Gastroesophageal sphincter (tissue), 3 donors: ENCODE measurements around the gene WBP1L.

Experiments
- EP300 ChIP-seq: sonication (generic); formaldehyde crosslinking; IDR thresholded peaks from one replicate; pipeline ENCODE4 v1.6.1; 2017; ENCODE audit warnings: antibody characterized with exemption, mild to moderate bottlenecking
- POLR2A ChIP-seq, 2 donors: fragments of 450-650 bp; IDR thresholded peaks; one replicate each; pipeline ENCODE4 v1.6.1; 2017; ENCODE audit warnings: antibody characterized with exemption in 2 of 2, mild to moderate bottlenecking in 2 of 2, moderate library complexity in 1 of 2
- TF ChIP-seq, protein P1 (sequence below), 4 experiments: fragments of 200-600 bp in 2 of 4; fragments of 450-650 bp in 2 of 4; sonication (generic) in 1 of 4; IDR thresholded peaks; one replicate each; pipeline ENCODE4 v1.5.1; 2017 to 2019; ENCODE audit warnings: antibody characterized with exemption in 4 of 4, mild to moderate bottlenecking in 2 of 4, moderate library complexity in 2 of 4

GRCh38 chr10:102814873-102815661 is 71.3 kb downstream of the WBP1L start:
- TF ChIP-seq EP300: no peak
- TF ChIP-seq, protein P1, sequence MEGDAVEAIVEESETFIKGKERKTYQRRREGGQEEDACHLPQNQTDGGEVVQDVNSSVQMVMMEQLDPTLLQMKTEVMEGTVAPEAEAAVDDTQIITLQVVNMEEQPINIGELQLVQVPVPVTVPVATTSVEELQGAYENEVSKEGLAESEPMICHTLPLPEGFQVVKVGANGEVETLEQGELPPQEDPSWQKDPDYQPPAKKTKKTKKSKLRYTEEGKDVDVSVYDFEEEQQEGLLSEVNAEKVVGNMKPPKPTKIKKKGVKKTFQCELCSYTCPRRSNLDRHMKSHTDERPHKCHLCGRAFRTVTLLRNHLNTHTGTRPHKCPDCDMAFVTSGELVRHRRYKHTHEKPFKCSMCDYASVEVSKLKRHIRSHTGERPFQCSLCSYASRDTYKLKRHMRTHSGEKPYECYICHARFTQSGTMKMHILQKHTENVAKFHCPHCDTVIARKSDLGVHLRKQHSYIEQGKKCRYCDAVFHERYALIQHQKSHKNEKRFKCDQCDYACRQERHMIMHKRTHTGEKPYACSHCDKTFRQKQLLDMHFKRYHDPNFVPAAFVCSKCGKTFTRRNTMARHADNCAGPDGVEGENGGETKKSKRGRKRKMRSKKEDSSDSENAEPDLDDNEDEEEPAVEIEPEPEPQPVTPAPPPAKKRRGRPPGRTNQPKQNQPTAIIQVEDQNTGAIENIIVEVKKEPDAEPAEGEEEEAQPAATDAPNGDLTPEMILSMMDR (IDR thresholded peaks at IDR 0.05): peak in 2 of 4 experiments; percentile 35 to 44
- no peak for TF ChIP-seq POLR2A (IDR thresholded peaks at IDR 0.05)
